ENCODE measurements around the gene RSPH6A. TPM values are rescaled to one million over a fixed set of nuclear protein-coding genes. Genes with fewer than 3 reads are reported as not detected.

Gene RSPH6A
- total RNA-seq, 1 experiment from 2014 or later: 0.55 TPM

GRCh38 chr19:45781214-45782161, 33.6 kb downstream of the RSPH6A start:
- no peak overlapping the region; a peak in 2 of 7 replicates for H3K27ac Mint-ChIP-seq
- Histone ChIP-seq H2AFZ (ENCODE audit: low read length) (no peak overlapping the region), H3K9me3 (ENCODE audit: control insufficient read depth, low read depth, low read length) (no peaks in the 10 kb centered on the region), H3K56ac (ENCODE audit: insufficient read length, low read depth, low read length) (no peak overlapping the region), H2BK5ac (ENCODE audit: insufficient read length, low read length) (no peak overlapping the region), H3K4me1 (ENCODE audit: insufficient read depth, low read length) (peaks cover 3% of the 10 kb centered on the region; the same call in 1 of the 2 replicates), H2BK12ac (ENCODE audit: insufficient read length, low read depth, low read length) (no peak overlapping the region), H3K23ac (ENCODE audit: insufficient read length, low read depth, low read length) (no peak overlapping the region), H3K27me3 (ENCODE audit: insufficient read depth, low read length) (no peaks in the 10 kb centered on the region; the same call in 1 of the 2 replicates), H4K8ac (replicated peaks; ENCODE audit: insufficient read length, low read depth, low read length) (no peak overlapping the region), H3K18ac (ENCODE audit: insufficient read length, low read depth, low read length) (no peak overlapping the region), H2BK120ac (ENCODE audit: low read depth, low read length, poor library complexity, severe bottlenecking) (no peak overlapping the region), H2BK15ac (ENCODE audit: low read depth, low read length) (no peak overlapping the region), H3T11ph (ENCODE audit: low read length) (no peak overlapping the region), H3K9ac (ENCODE audit: extremely low read depth, insufficient read length, low read length) (no peak overlapping the region), H3K27ac (ENCODE audit: insufficient read length, low read depth, low read length) (no peak overlapping the region), H3K23me2 (ENCODE audit: insufficient read length, low read depth, low read length, poor library complexity, severe bottlenecking) (peaks cover 6% of the 10 kb centered on the region), H3K79me2 (ENCODE audit: insufficient read depth, low read length) (no peaks in the 10 kb centered on the region), H4K20me1 (ENCODE audit: control insufficient read depth, insufficient read depth, insufficient read length) (no peaks in the 10 kb centered on the region), H4K91ac (ENCODE audit: insufficient read length, low read depth, low read length) (no peak overlapping the region), H3K14ac (ENCODE audit: insufficient read depth, low read length) (no peak overlapping the region; the same call in 1 of the 2 replicates), H3K4ac (ENCODE audit: low read depth, low read length) (no peak overlapping the region), H3K79me1 (ENCODE audit: insufficient read depth, low read depth, low read length, poor library complexity, severe bottlenecking) (no peaks in the 10 kb centered on the region), H2AK5ac (ENCODE audit: insufficient read length, low read length) (no peak overlapping the region), H3K4me2 (ENCODE audit: insufficient read depth, insufficient read length, low read length) (no peak overlapping the region), H4K5ac (ENCODE audit: insufficient read length, low read depth, low read length) (no peak overlapping the region), H2BK20ac (ENCODE audit: low read depth, low read length, poor library complexity, severe bottlenecking) (no peak overlapping the region)
- no peaks in the 10 kb centered on the region for H3K9me3 Mint-ChIP-seq
- no peak for TF ChIP-seq CTCF (conservative IDR thresholded peaks at IDR 0.05)
- H3K4me1 Mint-ChIP-seq: peaks cover 23 to 42% of the 10 kb centered on the region in 2 experiments
- WGBS (ENCODE audit: extremely low coverage, insufficient read length, low lambda C conversion rate): no CpG with 5 or more reads among the region's 17 CpGs
- H3K27me3 Mint-ChIP-seq (ENCODE audit: low read depth): peaks cover 18% of the 10 kb centered on the region
- peaks cover 13 to 43% (median 37%) of the 10 kb centered on the region in 3 experiments; a peak in 6 of 7 replicates for H3K36me3 Mint-ChIP-seq (ENCODE audit: insufficient read depth in 1 of 3, low read depth in 3 of 3)
- DNase-seq: no peak
- H3K4me3 Mint-ChIP-seq: no peak overlapping the region

Data from H9 (cell line).